Activated CD4-positive, alpha-beta T cell treated with anti-CD3 and anti-CD28 coated beads, Interleukin-2, amount 10 ng/mL, durations not matched to agents 7 days and 5 days (primary cell): Measurements from ENCODE around the gene ANKRD23. TPM values are rescaled to one million over a fixed set of nuclear protein-coding genes. Genes with fewer than 3 reads are reported as not detected.
A peak's percentile ranks its signal among the peaks of the same experiment; 100 is the strongest.
"Not testable (repeated sequence)": the region's sequence is repeated elsewhere in the genome, so short reads cannot be mapped to it uniquely, and the experiment has no call there.

Source experiments
- CTCF ChIA-PET: fragments of 350-600 bp; sonication (Branson Sonifier 250); formaldehyde crosslinking; loops from one replicate; lab custom pipeline; 2021; ENCODE audit warnings: antibody characterized with exemption; lab: Charles Lee
- POLR2A ChIA-PET: fragments of 350-600 bp; sonication (Branson Sonifier 250); formaldehyde crosslinking; loops from one replicate; lab custom pipeline; 2021; ENCODE audit warnings: antibody characterized with exemption; lab: Charles Lee
- DNase-seq: peaks from one replicate; pipeline ENCODE4 v3.0.0-alpha.2; 2020
- H3K27ac Mint-ChIP-seq: one replicate; pipeline ENCODE4 v1.8.0; 2021; ENCODE audit warnings: mild to moderate bottlenecking, moderate library complexity, mixed read lengths
- H3K27me3 Mint-ChIP-seq: one replicate; pipeline ENCODE4 v1.8.0; 2021; ENCODE audit warnings: mixed read lengths
- H3K36me3 Mint-ChIP-seq: one replicate; pipeline ENCODE4 v1.8.0; 2021; ENCODE audit warnings: low read depth, mixed read lengths
- H3K4me1 Mint-ChIP-seq: one replicate; pipeline ENCODE4 v1.8.0; 2021; ENCODE audit warnings: mixed read lengths
- H3K4me3 Mint-ChIP-seq: one replicate; pipeline ENCODE4 v1.8.0; 2021; ENCODE audit warnings: mild to moderate bottlenecking, moderate library complexity, mixed read lengths
- H3K9me3 Mint-ChIP-seq: one replicate; pipeline ENCODE4 v1.8.0; 2021; ENCODE audit warnings: mixed read lengths
- total RNA-seq, 2 experiments: library from RNA; stranded (reverse); gene quantifications; one replicate each; pipeline ENCODE4 v1.2.3, GENCODE V29; 2021

Gene ANKRD23
- total RNA-seq, 2 experiments from 2014 or later, result 17.0 to 17.3 TPM

DNA sequence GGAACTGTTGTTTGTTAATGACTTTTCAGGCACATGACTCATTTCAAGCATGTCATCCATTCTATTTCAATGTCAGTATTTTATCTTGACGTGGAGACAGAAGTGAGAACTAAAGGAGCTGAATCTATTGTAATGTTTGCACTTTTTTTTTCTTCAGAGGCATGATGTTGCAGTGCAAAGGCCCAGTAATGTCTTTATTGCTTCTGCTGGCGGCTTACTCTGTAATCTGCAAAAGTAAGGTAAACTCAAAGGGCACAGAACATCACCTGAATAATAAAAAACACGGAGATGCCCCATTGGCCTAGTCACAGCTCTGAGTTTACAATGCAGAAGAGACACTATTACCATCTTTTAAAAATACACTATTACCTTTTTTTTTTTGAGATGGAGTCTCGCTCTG, 30.2 kb downstream of the ANKRD23 start:
- POLR2A ChIA-PET, result no interaction called here

DNA sequence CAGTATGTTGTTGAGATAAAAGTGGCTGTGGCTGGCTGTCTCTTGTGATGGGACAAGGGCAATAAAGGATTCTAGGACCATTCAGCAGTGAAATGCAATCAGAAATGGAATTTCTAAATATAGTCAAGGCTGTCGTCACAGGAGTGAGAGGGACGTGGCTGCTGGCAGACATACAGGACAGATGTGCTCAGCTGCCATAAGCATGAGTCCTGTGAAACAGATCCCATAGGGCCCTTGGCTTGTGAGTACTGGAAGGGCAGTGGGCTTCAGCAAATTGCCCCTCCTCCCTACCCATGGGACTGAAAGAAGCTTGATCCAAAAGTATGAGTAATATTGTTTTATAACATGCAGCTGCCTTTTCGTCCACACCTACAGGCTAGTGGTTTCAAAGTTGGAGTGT, 31.9 kb downstream of the ANKRD23 start:
- H3K9me3 Mint-ChIP-seq, result no peaks in the 10 kb centered on the region
- H3K4me3 Mint-ChIP-seq, result no peak overlapping the region
- peaks cover 6% of the 10 kb centered on the region for H3K36me3 Mint-ChIP-seq
- H3K4me1 Mint-ChIP-seq, result peaks cover 19% of the 10 kb centered on the region
- H3K27ac Mint-ChIP-seq, result no peak overlapping the region
- ChIA-PET POLR2A (no interaction called here), CTCF (interaction anchor here (0.6 to 2.3 kb wide), 3 partner anchors 11 to 136 kb away, joined by 3 to 5 read pairs (median 4); partner anchors contain the start of gene ANKRD39)
- DNase-seq, result no peak
- no peaks in the 10 kb centered on the region for H3K27me3 Mint-ChIP-seq

More for the DNA sequence above, 30.2 kb downstream of the ANKRD23 start:
- H3K36me3 Mint-ChIP-seq, result peaks cover 12% of the 10 kb centered on the region
- H3K4me3 Mint-ChIP-seq, result no peak overlapping the region
- CTCF ChIA-PET, result interaction anchor here (0.6 to 3.6 kb wide), 5 partner anchors 14 to 1649 kb away, joined by 3 to 13 read pairs (median 3); partner anchors contain the start of gene ANKRD39
- H3K27me3 Mint-ChIP-seq, result no peaks in the 10 kb centered on the region
- H3K27ac Mint-ChIP-seq, result no peak overlapping the region
- H3K4me1 Mint-ChIP-seq, result peaks cover 23% of the 10 kb centered on the region
- no peaks in the 10 kb centered on the region for H3K9me3 Mint-ChIP-seq
- no peak for DNase-seq

- DNase-seq, result no peak
- H3K27ac Mint-ChIP-seq, result peak overlapping the region; percentile 19
- CTCF ChIA-PET, result interaction anchor here (2.3 kb wide), 1 partner anchor 10 kb away, joined by 5 read pairs; no protein-coding TSS in a partner anchor
- no peaks in the 10 kb centered on the region for H3K9me3 Mint-ChIP-seq
- H3K4me1 Mint-ChIP-seq, result peaks cover 29% of the 10 kb centered on the region
- peaks cover 10% of the 10 kb centered on the region for H3K36me3 Mint-ChIP-seq
- no peak overlapping the region for H3K4me3 Mint-ChIP-seq
- POLR2A ChIA-PET, result no interaction called here
- no peaks in the 10 kb centered on the region for H3K27me3 Mint-ChIP-seq
Measured at GRCh38 chr2:96810783-96811192, 33.0 kb downstream of the ANKRD23 start.

DNA sequence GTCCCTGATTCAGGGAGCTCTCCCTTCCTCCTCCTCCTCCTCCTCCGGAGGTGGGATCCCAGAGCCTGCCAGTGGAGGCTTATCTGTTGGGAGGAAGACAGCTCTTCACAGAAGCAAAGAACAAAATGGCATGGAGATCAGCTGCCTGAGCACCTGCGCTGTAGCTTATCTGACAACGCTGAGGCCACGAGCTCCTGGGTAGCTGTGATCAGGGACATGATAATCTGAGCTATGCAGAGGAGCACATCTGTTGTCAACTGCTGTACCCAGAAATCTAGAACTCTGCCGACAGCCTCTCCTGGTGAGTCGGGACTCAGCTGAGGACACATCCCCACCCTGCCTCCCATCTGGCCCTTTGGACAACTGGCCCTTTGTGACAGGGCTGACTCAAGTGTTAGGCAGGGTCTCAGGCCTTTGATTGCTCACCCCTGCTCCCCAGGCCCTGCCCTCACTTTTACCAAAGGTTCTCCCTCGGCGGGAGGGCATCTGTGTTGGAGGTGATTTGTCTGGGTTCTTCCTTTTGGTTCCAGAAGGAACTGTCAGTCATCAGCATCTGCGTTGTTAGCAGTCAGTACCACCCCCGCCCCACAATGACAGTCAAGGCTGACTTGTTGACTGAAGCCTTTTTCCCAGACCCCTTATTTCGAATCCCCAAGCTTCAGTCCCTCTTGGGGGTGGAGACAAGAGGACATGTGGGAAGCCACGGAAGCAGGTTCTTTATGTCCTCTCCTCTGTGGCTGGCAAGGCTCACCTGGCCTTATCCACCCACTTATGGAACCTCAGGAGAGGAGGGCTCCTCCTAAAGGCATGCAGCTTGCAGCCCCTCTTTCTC, 33.7 kb downstream of the ANKRD23 start:
- CTCF ChIA-PET, result interaction anchor here (2.3 kb wide), 1 partner anchor 10 kb away, joined by 5 read pairs; no protein-coding TSS in a partner anchor

DNA sequence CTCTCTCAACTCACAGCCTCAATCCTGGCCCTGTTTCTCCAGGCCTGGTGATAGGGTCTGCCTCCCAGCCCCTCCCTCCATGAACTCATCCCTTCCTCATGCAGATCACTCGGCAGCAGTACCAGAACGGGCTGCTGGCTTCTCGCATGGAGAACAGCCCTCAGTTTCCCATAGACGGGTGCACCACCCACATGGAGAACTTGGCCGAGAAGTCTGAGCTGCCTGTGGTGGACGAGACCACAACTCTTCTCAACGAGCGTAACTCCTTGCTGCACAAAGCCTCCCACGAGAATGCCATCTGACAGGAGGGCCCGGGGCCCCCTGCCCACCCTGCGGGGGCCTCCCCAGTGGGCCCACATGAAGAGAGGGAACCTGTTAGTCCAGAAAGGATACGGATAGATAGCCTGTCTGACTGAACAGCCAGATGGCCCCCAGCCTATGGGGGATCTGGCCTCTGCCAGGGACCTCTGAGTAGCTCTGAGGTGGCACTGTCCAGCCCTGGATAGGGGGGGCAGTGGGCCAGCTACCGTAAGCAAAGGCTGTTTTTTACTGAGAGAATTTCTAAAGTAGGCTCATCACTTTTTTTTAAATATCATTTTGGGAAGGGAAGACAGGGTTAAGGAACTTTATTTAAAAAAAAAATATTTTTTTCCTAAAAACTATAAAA, 34.5 kb downstream of the ANKRD23 start:
- Mint-ChIP-seq H3K4me3 (no peak overlapping the region), H3K36me3 (peaks cover 10% of the 10 kb centered on the region), H3K4me1 (peaks cover 22% of the 10 kb centered on the region), H3K9me3 (no peaks in the 10 kb centered on the region), H3K27ac (no peak overlapping the region), H3K27me3 (no peaks in the 10 kb centered on the region)
- no peak for DNase-seq
- CTCF ChIA-PET, result no interaction called here
- POLR2A ChIA-PET, result no interaction called here

More for the DNA sequence above, 33.7 kb downstream of the ANKRD23 start:
- Mint-ChIP-seq H3K27ac (peak overlapping the region; percentile 68), H3K4me3 (no peak overlapping the region), H3K4me1 (peaks cover 24% of the 10 kb centered on the region), H3K36me3 (peaks cover 10% of the 10 kb centered on the region), H3K9me3 (no peaks in the 10 kb centered on the region), H3K27me3 (no peaks in the 10 kb centered on the region)
- POLR2A ChIA-PET, result no interaction called here
- no peak for DNase-seq

- CTCF ChIA-PET, result no interaction called here
Measured at GRCh38 chr2:96808176-96808837, 35.5 kb downstream of the ANKRD23 start.

GRCh38 chr2:96807127-96807471, 36.7 kb downstream of the ANKRD23 start:
- POLR2A ChIA-PET, result interaction anchor here (0.6 kb wide), 1 partner anchor 18 kb away, joined by 3 read pairs; no protein-coding TSS in a partner anchor
- Mint-ChIP-seq H3K36me3 (peaks cover 10% of the 10 kb centered on the region), H3K4me3 (peak overlapping the region; percentile 54), H3K27me3 (no peaks in the 10 kb centered on the region), H3K27ac (peak overlapping the region; percentile 96), H3K4me1 (peaks cover 22% of the 10 kb centered on the region), H3K9me3 (no peaks in the 10 kb centered on the region)
- DNase-seq, result no peak
- CTCF ChIA-PET, result interaction anchor here (1.1 to 4.7 kb wide), 2 partner anchors 9 to 19 kb away, joined by 3 to 22 read pairs; partner anchors contain the start of gene CNNM3

More at GRCh38 chr2:96808176-96808837, 35.5 kb downstream of the ANKRD23 start:
- peak overlapping the region; percentile 65 for H3K27ac Mint-ChIP-seq
- H3K4me1 Mint-ChIP-seq, result peaks cover 22% of the 10 kb centered on the region
- H3K9me3 Mint-ChIP-seq, result no peaks in the 10 kb centered on the region
- no peaks in the 10 kb centered on the region for H3K27me3 Mint-ChIP-seq
- DNase-seq, result no peak
- POLR2A ChIA-PET, result no interaction called here
- no peak overlapping the region for H3K4me3 Mint-ChIP-seq
- H3K36me3 Mint-ChIP-seq, result peaks cover 10% of the 10 kb centered on the region

DNA sequence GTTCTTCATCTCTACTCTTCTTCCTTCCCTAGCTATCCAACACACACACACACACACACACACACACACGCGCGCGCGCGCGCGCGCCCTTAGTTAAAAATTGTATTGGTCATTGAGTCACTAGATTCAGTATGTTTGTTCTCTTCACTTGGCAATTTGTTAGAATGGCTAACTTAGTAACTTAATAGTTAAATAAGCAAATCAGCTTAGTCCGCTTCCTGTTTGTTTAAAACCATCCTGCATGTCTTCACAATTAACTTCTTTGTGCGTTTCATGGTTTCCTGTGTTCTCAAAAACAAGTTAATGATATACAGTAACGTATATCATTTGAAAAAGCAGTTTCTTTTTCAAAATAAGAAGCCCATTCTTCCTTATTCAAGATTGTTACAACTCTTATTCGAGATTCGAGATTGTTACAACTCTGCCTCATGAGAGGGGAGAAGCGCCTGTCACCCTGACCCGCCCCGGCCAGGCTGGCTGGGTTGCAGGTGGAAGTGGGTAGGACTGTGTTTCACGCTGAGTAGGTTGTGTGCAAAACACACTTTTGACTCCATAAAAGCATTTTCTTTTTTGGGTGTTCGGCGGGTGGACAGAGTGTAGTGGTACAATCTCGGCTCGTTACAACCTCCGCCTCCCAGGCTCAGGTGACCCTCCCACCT, 37.2 kb downstream of the ANKRD23 start:
- peak; percentile 50 for DNase-seq
- Mint-ChIP-seq H3K4me3 (peak overlapping the region; percentile 54), H3K9me3 (no peaks in the 10 kb centered on the region), H3K27ac (peak overlapping the region; percentile 96), H3K36me3 (peaks cover 10% of the 10 kb centered on the region), H3K4me1 (peaks cover 22% of the 10 kb centered on the region), H3K27me3 (no peaks in the 10 kb centered on the region)
- CTCF ChIA-PET, result interaction anchor here (0.6 to 4.7 kb wide), 3 partner anchors 9 to 285 kb away, joined by 3 to 22 read pairs (median 3); partner anchors contain the start of gene CNNM3
- POLR2A ChIA-PET, result interaction anchor here (0.6 kb wide), 1 partner anchor 19 kb away, joined by 3 read pairs; no protein-coding TSS in a partner anchor

- POLR2A ChIA-PET, H3K4me3 Mint-ChIP-seq, H3K36me3 Mint-ChIP-seq, H3K27me3 Mint-ChIP-seq, DNase-seq, H3K9me3 Mint-ChIP-seq: not testable (repeated sequence)
- Mint-ChIP-seq H3K27ac (peak overlapping the region; percentile 96), H3K4me1 (peaks cover 22% of the 10 kb centered on the region)
- CTCF ChIA-PET, result interaction anchor here (0.6 to 4.7 kb wide), 6 partner anchors 10 to 284 kb away, joined by 3 to 22 read pairs (median 3); partner anchors contain the start of gene CNNM3
Measured at GRCh38 chr2:96805946-96806345, 37.9 kb downstream of the ANKRD23 start.

GRCh38 chr2:96804986-96805385, 38.8 kb downstream of the ANKRD23 start:
- POLR2A ChIA-PET, result no interaction called here
- H3K36me3 Mint-ChIP-seq, result peaks cover 10% of the 10 kb centered on the region
- CTCF ChIA-PET, result interaction anchor here (4.7 kb wide), 1 partner anchor 11 kb away, joined by 22 read pairs; the partner anchor contains the start of gene CNNM3

DNA sequence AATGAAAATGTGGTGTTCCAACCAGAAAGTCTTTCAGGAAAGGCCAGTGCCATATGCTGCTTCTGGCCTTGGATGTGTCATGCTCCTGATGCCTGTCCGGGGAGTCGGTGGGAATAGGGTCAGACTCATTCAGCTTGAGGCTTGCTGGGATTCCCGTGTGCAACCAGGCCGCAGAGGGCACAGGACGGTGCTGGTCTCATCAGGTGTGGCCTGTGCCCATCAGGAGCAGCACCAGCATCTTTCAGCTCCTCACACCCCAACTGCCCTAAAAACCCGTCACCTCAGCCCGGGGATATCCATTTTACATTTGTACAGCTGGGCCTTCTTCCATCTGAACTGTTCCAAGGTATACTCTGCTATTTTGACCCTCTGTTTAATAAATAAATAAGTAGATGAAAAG, 41.1 kb downstream of the ANKRD23 start:
- Mint-ChIP-seq H3K27ac (peak overlapping the region; percentile 43), H3K4me1 (peaks cover 16% of the 10 kb centered on the region), H3K27me3 (no peaks in the 10 kb centered on the region), H3K9me3 (no peaks in the 10 kb centered on the region), H3K36me3 (peaks cover 4% of the 10 kb centered on the region), H3K4me3 (no peak overlapping the region)
- CTCF ChIA-PET, result interaction anchor here (0.8 to 1.0 kb wide), 3 partner anchors 16 to 310 kb away, joined by 3 read pairs; partner anchors contain the start of gene ANKRD36
- no peak for DNase-seq
- POLR2A ChIA-PET, result no interaction called here

More at GRCh38 chr2:96804986-96805385, 38.8 kb downstream of the ANKRD23 start:
- Mint-ChIP-seq H3K27me3 (no peaks in the 10 kb centered on the region), H3K27ac (no peak overlapping the region), H3K9me3 (no peaks in the 10 kb centered on the region), H3K4me3 (no peak overlapping the region), H3K4me1 (peaks cover 22% of the 10 kb centered on the region)
- DNase-seq, result no peak
